ENCODE measurements around the gene SERF1B.
"Not testable (repeated sequence)": the region's sequence is repeated elsewhere in the genome, so short reads cannot be mapped to it uniquely, and the experiment has no call there.

Gene SERF1B

DNA sequence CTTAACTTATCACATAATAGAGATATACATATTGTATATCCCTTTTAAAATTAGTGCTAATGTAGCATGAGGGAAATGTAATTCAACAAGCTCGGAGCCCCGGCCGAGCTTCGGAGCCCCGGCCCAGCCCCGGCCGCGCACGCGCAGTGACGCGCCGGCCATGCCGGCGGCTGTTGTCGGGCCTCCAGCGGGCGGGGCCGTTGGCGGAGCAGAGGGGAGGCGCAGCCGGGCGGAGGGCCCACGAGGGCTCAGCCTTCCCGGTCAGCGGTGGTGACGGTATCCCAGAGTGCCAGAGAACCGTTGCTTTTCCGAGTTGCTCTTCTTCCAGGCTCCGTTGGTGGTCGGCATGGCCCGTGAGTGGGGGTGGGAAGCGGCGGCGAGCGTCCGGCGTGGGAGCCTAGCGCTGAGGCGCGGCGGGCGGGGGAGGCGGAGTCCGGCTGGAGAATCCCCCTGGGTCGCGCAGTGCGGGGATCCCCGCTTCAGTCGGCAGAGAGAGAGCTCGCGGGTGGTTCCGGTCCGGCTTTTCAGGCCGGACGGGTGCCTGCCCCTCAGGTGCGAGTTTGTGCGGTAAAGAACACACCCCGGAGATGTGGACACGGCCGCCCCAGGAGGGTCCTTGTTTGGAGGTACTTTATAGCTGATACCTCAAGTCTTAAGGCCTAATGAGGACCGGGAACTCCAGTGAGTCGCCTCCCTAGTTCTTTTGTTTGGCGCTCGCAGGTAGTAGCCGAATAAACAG lies at the start of gene SERF1B:
Gene SERF1B, plus strand, starts transcription at position 146 of the 739 bp plus-strand sequence. Its CDS starts 201 bp downstream, at position 347.
- DNase-seq, result not testable (repeated sequence)

DNA sequence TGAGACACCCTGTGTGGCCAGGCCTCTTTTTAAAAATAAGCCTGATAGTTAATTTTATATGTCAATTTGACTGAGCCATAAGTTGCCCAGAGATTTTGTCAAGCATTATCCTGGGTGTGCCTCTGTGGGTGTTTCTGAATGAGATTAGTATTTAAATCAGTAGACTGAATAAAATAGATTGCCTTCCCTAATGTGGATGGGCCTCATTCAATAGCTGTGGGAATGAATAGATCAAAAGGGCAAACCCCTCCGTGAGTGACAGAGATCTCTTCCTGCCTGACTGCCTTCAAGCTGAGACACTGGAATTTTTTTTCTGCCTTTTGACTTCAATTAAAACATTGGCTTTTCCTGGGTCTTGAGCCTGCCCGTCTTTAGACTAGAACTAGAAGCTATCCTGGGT lies 33.3 kb upstream of the SERF1B start:
- DNase-seq, result not testable (repeated sequence)

DNA sequence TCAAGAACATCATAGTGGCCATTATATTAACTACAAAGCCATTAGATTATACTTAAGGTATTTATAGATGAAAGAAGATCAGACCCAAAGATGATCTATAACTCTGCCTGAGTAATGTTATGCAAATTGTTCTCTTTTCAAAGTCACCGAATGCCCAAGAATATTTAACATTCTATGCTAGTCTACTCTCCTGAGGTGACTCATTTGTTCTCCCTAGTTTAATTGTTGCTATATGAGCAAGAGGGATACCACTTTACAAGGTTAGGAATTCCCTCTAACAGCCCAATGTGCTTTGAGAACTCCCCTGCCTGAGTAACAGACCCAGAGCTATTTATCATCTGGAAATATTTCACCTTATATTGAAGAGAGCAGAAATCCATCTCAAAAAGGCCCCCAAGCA lies 29.5 kb upstream of the SERF1B start:
- not testable (repeated sequence) for DNase-seq

DNA sequence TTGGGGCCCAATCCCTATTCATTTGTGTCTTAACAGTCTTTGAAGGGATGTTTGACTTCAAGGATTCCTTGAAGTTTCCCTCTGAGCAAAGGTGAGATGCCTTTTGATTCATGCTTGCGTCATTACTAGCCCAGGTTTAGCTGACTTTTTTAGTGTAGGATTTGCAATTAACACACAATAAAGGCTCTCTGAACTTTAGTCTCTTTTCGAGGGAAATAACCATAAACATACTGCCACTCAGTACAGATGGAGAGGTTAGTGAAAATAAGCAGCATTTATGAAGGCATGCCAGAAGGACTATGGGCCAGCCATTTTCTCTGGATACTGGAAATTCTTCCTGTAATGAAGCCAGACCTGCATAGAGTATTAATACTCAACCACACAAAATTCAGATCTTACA lies 4.4 kb upstream of the SERF1B start:
- not testable (repeated sequence) for DNase-seq

DNA sequence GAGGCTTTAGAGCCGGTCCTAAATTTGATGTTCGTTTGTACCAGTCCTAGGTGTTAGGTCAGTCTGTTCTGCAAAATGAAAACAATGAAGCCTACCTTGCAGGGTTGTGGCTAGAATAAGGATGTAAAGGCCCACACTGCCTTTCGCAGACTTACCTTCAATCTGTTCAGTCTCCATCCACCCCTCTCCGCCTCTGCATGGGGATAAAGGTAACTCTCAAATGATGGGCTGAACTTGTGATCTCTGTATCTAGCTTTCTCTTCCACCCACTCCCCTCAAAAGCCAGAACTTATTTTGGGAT lies 744 bp downstream of the SERF1B start:
- not testable (repeated sequence) for DNase-seq

DNA sequence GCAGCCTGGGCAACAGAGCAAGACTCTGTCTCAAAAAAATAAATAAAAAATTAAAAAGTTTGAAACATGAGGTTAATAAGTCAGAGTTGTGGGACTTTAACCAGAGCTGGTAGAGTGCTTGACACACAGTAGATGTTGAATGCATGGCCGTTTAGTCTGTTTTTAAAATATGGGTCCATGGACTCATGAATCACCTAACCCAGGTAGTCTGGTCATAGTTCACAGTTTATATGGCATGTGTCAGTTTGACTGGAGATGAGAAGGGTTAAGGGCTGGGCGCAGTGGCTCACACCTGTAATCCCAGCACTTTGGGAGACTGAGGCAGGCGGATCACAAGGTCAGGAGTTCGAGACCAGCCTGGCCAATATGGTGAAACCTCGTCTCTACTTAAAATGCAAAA lies 6.2 kb downstream of the SERF1B start:
- not testable (repeated sequence) for DNase-seq

DNA sequence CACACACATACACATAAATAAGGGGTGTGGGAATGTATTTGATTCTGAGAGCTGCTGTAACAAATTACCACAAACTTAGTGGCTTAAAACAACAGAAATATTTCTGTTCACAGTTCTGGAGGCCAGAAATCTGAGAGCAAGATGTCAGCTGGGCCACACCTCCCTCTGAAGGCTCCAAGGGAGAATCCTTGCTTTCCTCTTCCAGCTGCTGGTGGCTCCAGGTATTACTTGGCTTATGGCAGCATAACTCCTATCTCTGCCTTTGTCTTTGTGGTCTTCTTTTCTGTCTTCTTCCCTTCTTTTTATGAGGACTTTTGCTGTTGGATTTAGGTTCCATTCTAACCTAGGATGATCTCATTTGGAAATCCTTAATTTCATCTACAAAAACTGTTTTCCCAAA lies 16.4 kb downstream of the SERF1B start:
- DNase-seq, result not testable (repeated sequence)

DNA sequence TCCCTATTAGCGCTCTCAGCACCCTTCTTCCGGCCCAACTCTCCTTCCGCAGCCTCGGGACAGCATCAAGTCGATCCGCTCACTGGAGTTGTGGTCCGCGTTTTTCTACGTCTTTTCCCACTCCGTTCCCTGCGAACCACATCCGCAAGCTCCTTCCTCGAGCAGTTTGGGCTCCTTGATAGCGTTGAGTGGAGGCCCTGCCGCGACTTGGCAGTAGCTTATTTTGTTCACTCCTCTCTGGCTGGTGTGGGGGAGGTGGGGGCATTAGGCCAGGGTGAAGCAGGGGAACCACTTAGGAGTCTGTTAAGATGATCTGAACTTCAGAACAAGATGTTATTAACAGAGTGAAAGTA lies 24.7 kb downstream of the SERF1B start:
- DNase-seq, result not testable (repeated sequence)

DNA sequence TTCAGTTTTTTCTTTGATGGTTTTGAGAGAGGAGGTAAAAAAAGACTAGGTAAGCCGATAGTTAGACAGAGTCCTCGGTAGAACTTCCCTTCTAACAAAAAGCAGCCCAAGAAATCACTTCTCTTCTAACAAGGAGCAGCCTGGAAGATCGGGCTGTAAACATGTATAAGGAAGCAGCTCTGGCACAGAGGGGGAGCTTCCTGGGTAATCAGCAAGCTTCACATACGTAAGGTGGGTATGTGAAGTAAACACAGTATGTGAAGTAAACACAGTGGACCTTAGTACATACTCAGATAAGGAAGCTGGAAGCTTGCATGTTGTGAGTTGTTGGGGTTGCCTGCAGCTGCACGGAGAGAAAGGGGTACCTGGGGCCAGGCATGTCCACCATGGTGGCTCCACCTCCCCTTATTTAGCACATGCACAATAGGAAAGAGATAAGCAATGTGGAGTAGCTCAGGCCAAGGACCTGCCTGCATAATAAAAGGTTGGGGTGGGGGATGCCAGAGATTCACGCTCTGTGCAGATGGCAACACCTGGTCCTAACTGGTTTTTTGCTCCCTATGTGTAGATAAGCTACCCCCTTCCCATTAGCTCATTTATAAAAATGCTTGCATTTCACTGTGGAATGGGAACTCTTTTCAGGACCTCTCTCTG lies 31.4 kb downstream of the SERF1B start:
- DNase-seq, result not testable (repeated sequence)

DNA sequence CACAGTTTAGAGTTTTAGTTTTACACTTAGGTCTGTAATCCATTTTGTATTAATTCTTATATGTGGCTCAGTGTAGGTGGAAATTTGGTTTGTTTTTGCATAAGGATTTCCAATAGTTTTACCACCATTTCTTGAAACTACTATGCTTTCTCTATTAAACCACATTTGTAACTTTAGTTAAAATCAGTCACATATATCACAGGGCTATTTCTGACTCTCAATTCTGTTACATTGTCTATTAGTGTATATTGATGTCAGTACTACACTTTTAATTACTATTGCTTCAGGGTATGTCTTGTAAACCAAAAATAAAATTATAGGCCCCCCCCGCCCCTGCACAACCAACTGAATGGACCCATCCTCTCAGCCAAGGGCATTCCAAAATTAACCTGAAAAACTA lies 32.1 kb downstream of the SERF1B start:
- not testable (repeated sequence) for DNase-seq

DNA sequence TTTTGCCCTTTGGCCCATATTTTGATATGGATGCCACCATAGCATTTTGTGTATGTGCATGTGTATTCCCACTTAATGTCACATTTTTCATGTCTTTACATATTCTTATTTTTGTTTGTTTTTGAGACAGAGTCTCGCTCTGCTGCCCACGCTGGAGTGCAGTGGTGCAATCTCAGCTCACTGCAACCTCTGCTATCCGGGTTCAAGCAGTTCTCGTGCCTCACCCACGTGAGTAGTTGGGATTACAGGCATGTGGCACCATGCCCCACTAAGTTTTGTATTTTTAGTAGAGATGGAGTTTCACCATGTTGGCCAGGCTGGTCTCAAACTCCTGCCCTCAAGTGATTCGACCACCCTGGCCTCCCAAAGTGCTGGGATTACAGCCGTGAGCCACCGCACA lies 52.6 kb downstream of the SERF1B start:
- not testable (repeated sequence) for DNase-seq

DNA sequence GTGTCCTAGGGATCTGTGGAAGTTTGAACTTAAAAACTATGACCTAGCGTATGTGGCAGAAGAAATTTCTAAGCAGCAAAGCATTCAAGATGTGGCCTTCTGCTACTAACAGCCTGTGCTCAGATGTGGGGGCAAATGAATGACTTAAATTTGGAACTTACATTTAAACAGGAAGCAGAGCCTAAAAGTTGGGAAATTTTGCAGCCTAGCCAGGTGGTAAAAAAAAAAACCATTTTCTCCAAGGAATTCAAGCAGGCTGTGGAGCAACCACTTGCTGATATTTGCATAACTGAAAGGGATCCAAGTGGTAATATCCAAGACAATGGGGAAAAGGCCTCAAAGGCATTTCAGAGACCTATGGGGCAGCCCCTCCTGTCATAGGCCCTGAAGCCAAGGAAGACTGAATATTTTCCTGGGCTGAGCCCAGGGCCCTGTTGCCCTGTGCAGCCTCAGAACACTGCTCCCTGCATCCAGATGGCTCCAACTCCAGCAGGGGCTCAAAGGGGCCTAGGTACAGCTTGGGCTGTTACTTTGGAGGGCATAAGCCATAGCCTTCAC lies 63.9 kb downstream of the SERF1B start:
- not testable (repeated sequence) for DNase-seq

DNA sequence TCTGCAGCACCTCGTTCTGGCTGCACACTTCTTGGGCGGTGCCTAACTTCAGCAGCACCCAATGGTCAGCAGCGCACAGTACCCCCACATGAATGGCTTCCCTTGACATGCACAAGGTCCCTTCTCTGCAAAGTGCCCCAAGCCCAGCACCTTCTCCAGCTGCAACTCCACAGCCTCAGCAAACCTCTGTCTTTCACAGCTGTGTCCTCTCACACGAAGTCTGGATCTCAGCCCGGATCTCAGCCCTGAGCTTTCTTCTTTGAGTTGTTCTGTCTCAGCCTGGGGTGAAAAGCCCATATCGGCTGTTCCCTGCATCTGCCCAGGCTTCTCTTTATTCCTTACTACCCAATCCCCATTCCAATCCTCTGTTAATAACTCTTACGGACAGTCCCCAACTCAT lies 66.7 kb downstream of the SERF1B start:
- not testable (repeated sequence) for DNase-seq

Data from DMS79 treated with DMSO at 0.1 percent for 48 hours (cell line).